NCI-H510A (cell line): ENCODE results near the gene TRIM10.

ENCODE experiments used
- DNase-seq: peaks from one replicate; lab custom pipeline; 2025; lab: John Stamatoyannopoulos, UW

The TRIM10 gene

GRCh38 chr6:30160785-30161531, at the start of gene TRIM10:
TRIM10 (minus strand) TSS chr6:30161211; CDS start chr6:30160858, 353 bp downstream.
- no peak for DNase-seq

- no peak for DNase-seq
Observed at GRCh38 chr6:30207619-30208295, 46.7 kb upstream of the TRIM10 start.

- DNase-seq = no peak
Observed at GRCh38 chr6:30206799-30207618, 46.0 kb upstream of the TRIM10 start.

GRCh38 chr6:30206152-30206551, 45.1 kb upstream of the TRIM10 start:
- DNase-seq = no peak

GRCh38 chr6:30204116-30204515, 43.1 kb upstream of the TRIM10 start:
- DNase-seq = no peak

- DNase-seq = no peak
Observed at GRCh38 chr6:30202366-30202765, 41.4 kb upstream of the TRIM10 start.

- no peak for DNase-seq
Observed at GRCh38 chr6:30200551-30201281, 39.7 kb upstream of the TRIM10 start.

GRCh38 chr6:30198166-30199084, 37.4 kb upstream of the TRIM10 start:
- DNase-seq = no peak

GRCh38 chr6:30196376-30196775, 35.4 kb upstream of the TRIM10 start:
- no peak for DNase-seq

- no peak for DNase-seq
Observed at GRCh38 chr6:30195951-30196350, 34.9 kb upstream of the TRIM10 start.

GRCh38 chr6:30194797-30195690, 34.0 kb upstream of the TRIM10 start:
- no peak for DNase-seq

- no peak for DNase-seq
Observed at GRCh38 chr6:30192076-30192475, 31.1 kb upstream of the TRIM10 start.

GRCh38 chr6:30188541-30188940, 27.5 kb upstream of the TRIM10 start:
- no peak for DNase-seq

GRCh38 chr6:30185846-30186484, 25.0 kb upstream of the TRIM10 start:
- DNase-seq = no peak

GRCh38 chr6:30184417-30185031, 23.5 kb upstream of the TRIM10 start:
- DNase-seq = no peak

- DNase-seq = no peak
Observed at GRCh38 chr6:30180145-30180544, 19.1 kb upstream of the TRIM10 start.

- DNase-seq = no peak
Observed at GRCh38 chr6:30178837-30179236, 17.8 kb upstream of the TRIM10 start.

- DNase-seq = no peak
Observed at GRCh38 chr6:30175765-30176164, 14.8 kb upstream of the TRIM10 start.

GRCh38 chr6:30172681-30173080, 11.7 kb upstream of the TRIM10 start:
- DNase-seq = no peak
